NCI-H2029 (cell line): ENCODE data around the gene CIC.
A peak's percentile ranks its signal among the peaks of the same experiment; 100 is the strongest.
"Not testable (repeated sequence)": the region's sequence is repeated elsewhere in the genome, so short reads cannot be mapped to it uniquely, and the experiment has no call there.

Experiments
- DNase-seq: peaks from one replicate; lab custom pipeline; 2025; lab: John Stamatoyannopoulos, UW

The CIC gene

DNA sequence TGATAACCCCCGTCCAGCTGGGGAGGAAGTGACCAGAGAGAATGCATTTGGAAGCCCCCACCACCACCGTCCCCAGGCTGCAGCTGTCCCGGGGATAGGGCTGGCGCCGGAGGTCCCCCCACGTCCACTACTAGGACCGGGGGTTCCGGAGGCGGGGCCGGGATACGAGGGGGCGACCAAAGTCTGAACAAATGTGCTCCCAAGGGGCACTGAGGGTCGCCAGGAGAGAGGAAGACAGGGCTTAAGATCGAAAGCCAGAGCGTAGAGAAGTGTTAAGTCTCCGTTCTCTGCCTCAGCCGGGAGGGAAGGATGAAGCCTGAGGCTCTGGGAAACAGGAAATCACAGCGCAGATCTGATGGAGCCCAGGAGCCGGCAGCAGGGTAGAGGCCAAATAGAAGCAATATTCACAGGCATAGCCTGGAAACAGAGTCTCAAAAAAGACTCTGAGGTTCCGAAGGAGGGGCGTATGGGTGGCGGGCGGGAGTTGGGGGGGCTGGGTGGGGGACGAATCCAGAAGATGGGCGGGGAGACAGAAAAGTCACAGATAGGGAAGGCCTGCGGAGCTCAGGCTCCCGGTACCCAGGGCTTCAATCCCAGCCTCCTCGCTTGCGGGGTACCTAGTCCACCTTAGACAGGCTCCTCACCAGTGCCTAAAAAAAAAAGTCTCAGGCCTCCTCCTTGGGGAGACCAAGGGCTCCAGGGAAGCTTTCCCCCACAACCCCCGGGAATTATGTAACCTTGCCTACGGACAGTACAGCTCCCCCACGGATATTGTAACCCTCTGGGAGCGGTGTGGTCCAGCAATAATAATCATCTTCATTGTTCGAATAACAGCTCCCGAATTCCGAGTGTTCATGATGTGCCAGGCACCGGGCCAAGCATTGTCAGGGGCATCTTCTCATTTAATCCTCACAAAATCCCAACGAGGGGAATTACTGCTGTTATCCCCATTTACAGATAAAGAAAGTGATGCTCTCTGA is 13.0 kb upstream of the CIC start:
- DNase-seq = no peak

DNA sequence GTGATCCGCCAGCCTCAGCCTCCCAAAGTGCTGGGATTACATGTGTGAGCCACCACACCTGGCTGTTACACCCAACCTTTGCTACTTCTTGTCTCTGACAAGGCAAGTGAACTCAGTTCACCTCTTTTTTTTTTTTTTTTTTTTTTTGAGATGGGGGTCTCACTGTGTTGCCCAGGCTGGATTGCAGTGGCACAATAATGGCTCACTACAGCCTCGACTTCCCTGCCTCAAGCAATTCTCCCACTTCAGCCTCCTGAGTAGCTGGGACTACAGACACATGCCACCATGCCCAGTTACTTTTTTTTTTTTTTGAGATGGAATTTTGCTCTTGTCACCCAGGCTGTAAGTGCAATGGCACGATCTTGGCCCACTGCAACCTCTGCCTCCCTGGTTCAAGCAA is 11.2 kb upstream of the CIC start:
- DNase-seq = not testable (repeated sequence)

DNA sequence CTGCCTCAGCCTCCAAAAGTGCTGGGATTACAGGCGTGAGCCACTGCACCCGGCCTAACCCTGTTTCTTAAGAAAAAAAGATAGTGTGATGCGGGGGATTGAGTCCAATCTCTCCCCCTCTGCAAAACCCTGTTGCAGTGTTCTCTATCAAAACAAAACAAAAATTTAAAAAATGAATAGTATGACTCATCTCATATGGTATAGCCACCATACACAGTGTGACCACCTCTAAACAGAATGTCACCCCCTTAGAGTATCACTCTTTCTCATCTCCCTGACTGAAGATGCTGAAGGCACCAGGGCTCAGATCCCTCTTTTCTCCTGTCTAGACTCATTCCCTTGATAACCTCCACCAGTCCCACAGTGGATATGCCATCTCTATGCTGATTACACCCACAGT is 7.3 kb upstream of the CIC start:
- no peak for DNase-seq

DNA sequence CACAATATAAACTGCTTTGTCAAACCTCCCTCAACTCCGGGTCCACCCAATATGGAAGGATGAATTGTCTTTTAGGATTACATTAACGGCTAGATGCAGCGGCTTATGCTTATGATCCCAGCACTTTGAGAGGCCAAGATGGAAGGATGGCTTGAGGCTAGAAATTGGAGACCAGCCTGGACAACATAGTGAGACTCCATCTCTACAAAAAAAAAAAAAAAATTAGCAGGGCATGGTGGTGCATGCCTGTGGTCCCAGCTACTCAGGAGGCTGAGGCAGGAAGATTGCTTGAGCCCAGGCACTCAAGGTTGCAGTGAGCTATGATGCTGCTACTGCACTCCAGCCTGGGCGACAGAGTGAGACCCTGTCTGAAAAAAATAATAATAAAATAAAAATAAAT is 2.9 kb upstream of the CIC start:
- not testable (repeated sequence) for DNase-seq

DNA sequence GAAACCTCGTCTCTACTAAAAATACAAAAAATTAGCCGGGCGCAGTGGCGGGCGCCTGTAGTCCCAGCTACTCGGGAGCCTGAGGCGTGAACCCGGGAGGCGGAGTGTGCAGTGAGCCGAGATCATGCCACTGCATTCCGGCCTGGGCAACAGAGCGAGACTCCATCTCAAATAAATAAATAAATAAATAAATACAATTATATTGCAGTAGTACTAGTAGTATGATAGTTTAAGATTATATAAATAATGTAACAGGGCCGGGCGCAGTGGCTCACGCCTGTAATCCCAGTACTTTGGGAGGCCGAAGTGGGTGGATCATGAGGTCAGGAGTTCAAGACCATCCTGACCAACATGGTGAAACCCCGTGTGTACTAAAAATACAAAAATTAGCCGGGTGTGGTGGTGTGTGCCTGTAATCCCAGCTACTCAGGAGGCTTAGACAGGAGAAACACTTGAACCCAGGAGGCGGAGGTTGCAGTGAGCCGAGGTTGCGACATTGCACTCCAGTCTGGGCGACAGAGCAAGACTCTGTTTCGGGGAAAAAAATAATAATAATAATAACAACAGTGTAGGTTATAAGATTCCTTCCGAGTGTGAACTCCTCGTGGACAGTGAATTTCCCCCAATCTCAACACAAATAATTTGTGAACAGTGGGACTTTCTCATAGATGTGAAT is 2.0 kb upstream of the CIC start:
- DNase-seq = not testable (repeated sequence)

GRCh38 chr19:42267644-42268141 is 1.4 kb upstream of the CIC start:
- DNase-seq = no peak

DNA sequence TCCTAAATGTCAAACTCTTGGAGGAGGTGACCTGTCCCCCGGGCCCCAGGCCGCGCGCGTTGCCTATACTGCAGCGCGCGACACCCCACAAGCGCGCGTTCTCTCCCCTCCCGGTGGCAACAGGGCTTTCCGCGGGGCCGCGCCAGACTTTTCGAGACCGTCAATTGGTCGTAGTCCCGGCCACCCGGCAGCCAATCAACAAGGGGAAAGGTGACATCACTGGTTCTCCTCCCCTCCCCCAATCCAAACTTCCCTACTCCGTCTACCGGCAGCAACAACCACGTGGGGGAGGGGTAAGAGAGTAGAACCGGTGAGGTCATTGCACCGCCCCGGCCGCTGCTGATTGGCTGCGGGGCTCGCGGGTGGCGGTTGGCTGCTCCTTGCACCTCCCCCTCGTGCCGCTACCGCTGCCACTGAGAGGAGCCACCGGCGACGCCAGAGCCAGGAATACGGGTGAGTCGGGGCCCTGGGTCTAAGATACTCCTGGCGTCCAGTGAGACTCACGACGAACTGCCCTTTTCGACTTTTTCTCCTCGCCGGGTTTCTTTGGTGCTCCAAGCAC is 829 bp upstream of the CIC start:
- DNase-seq = peak; percentile 99

DNA sequence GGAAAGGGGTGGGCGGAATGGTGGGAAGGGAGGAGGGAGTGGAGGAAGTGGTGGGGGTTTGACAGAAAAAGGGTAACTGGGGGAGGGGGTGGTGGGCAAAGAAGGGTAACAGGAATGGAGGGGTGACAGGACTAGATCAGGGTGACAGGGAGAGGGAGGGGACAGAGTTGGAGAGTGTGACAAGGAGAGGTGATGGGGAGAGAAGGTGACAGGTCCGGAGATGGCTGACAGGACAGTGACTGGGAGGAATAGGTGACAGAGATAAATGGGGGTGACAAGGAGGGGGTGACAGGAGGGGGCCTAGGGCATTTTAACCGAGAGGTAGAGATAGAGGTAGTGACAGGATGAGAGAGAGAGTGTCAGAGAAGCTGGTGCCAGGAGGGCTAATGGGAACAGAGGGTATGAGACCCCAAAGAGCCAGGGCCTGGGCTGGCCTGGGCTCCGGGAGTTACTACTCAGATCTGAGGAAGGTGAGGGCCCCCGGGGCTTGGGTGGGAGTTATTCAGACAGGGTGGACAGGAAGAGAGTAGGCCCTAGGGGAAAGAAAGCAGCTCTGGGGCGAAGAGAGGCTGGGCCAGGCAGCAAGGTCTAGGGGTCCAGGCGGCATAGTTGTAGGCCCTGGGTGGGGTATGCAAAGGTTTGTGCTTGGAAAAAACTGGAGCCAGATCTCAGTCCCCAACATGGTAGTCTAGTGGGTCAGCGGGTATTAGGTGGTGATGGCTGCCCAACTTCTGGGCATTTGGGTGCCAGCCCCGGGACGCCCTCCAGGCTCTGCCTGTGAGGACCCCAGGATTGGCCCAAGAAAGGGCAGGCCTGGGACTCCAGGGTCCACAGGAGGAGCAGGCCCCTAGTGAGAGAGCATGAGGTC is 660 bp downstream of the CIC start:
- no peak for DNase-seq

- no peak for DNase-seq
These were observed 1.4 kb downstream of the CIC start for GRCh38 chr19:42270346-42271044.

GRCh38 chr19:42271045-42271419 is 2.0 kb downstream of the CIC start:
- DNase-seq = no peak

GRCh38 chr19:42271861-42272534 is 2.9 kb downstream of the CIC start:
- no peak for DNase-seq

- no peak for DNase-seq
These were observed 3.5 kb downstream of the CIC start for GRCh38 chr19:42272535-42272897.

DNA sequence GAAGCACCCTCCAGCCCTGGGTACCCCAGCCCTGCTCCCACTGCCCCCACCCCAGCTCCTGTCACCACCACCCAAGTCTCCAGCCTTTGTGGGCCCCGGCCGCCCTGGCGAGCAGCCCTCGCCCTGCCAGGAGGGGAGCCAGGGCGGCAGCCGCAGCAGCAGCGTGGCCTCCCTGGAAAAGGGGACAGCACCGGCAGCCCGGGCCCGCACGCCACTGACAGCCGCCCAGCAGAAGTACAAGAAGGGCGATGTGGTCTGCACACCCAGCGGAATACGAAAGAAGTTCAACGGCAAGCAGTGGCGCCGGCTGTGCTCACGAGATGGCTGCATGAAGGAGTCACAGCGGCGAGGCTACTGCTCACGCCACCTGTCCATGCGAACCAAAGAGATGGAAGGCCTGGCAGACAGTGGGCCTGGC is 3.9 kb downstream of the CIC start:
- no peak for DNase-seq

DNA sequence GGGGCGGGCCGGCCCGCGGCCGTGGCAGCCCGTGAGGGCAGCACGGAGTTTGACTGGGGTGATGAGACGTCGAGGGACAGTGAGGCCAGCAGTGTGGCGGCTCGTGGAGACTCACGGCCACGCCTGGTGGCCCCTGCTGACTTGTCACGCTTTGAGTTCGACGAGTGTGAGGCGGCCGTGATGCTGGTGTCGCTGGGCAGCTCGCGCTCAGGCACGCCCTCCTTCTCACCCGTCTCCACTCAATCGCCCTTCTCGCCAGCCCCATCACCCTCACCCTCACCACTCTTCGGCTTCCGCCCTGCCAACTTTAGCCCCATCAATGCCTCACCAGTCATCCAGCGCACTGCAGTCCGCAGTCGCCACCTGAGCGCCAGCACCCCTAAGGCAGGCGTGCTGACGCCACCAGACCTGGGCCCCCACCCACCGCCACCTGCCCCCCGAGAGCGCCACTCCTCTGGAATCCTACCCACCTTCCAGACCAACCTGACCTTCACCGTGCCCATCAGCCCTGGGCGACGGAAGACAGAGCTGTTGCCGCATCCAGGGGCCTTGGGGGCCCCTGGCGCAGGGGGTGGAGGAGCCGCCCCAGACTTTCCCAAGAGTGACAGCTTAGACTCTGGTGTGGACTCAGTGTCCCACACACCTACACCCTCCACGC is 4.5 kb downstream of the CIC start:
- no peak for DNase-seq

GRCh38 chr19:42274065-42274682 is 5.1 kb downstream of the CIC start:
- DNase-seq = no peak

DNA sequence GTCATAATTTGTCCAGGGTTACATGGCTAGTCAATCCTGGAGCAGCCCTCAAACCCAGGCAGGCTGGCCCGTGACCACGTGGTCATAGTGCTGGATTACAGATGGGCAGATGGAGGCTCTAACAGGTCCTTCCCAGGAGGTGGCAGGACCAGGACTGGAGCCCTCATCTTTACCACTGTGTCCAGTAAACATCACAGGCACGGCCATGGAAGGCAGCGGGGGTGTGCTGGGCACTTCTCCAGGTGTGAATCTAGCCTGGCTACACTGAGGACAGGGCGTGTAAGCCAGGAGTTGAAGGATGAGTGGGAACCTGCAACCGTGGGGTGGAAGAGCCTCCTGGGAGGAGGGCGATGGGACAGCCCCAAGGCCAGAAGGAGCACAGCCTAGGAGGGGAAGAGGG is 6.1 kb downstream of the CIC start:
- DNase-seq = no peak

- DNase-seq = no peak
These were observed 6.5 kb downstream of the CIC start for GRCh38 chr19:42275517-42275916.

GRCh38 chr19:42276284-42276683 is 7.2 kb downstream of the CIC start:
- DNase-seq = no peak

DNA sequence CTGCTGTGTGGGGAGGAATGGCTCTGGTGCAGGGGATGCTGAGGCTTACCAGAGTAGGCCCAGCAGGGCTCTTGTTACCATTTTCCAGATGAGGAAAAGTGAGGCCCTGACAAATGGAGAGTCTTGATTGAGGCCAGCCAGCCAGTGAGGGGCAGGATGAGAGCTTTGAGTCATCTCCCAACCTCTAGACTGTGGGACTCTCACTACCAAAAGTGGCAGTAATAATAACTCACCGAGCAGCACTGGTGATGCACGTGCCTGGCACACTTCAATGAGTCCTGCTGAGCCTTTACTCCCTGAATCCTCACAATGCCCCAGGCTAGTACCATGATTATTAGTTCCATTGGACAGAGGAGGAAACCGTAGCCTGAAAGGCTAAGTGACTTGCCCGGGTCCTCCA is 7.8 kb downstream of the CIC start:
- no peak for DNase-seq
